GM23338 (cell line): ENCODE results near the gene COL6A3.

Experiments used
- EZH2phosphoT487 ChIP-seq: fragments of 200-600 bp; sonication (generic); IDR thresholded peaks from one replicate; pipeline ENCODE4 v1.8.1; 2018; ENCODE audit warnings: antibody characterized with exemption; ENCODE audit not compliant: unreplicated experiment
- STAT1 ChIP-seq: IDR thresholded peaks from one replicate; pipeline ENCODE4 v1.6.1; 2016; ENCODE audit warnings: antibody characterized with exemption; ENCODE audit not compliant: unreplicated experiment

GRCh38 chr2:237459226-237459625 lies 45.3 kb upstream of the COL6A3 start:
- no peak for TF ChIP-seq EZH2phosphoT487
- TF ChIP-seq STAT1, result no peak
